HepG2 (cell line): ENCODE measurements around the gene NT5C3B. TPM values are rescaled to one million over a fixed set of nuclear protein-coding genes. Genes with fewer than 3 reads are reported as not detected.
A peak's percentile ranks its signal among the peaks of the same experiment; 100 is the strongest.

Experiments used
- ATRX ChIP-seq: sonication (generic); formaldehyde crosslinking; IDR thresholded peaks from 2 replicates; pipeline ENCODE4 v1.4.0; 2020; ENCODE audit warnings: missing genetic modification reagents, borderline replicate concordance
- DZIP1 ChIP-seq: sonication (generic); formaldehyde crosslinking; IDR thresholded peaks from 2 replicates; pipeline ENCODE4 v1.5.0; 2020; ENCODE audit warnings: mild to moderate bottlenecking, missing genetic modification reagents
- IRF2 ChIP-seq: IDR thresholded peaks from 2 replicates; pipeline ENCODE4 v1.6.1; 2018; ENCODE audit warnings: missing genetic modification reagents, missing compliant biosample characterization
- NFE2L1 ChIP-seq: sonication (generic); formaldehyde crosslinking; IDR thresholded peaks from 2 replicates; pipeline ENCODE4 v1.4.0; 2020; ENCODE audit warnings: missing genetic modification reagents, mild to moderate bottlenecking, borderline replicate concordance
- NR2F6 ChIP-seq, 2 experiments: IDR thresholded peaks; 2 replicates each; pipeline ENCODE4 v1.6.1; 2016; ENCODE audit warnings: antibody characterized with exemption in 1 of 2, mild to moderate bottlenecking in 1 of 2
- SRSF1 ChIP-seq: fragments of 200-400 bp; formaldehyde crosslinking; optimal IDR thresholded peaks from 2 replicates; pipeline ENCODE3; 2017; ENCODE audit warnings: mild to moderate bottlenecking, low read depth, low read length, moderate library complexity
- YEATS2 ChIP-seq: sonication (generic); formaldehyde crosslinking; IDR thresholded peaks from 2 replicates; pipeline ENCODE4 v1.4.0; 2020; ENCODE audit warnings: missing genetic modification reagents, borderline replicate concordance
- YY1 ChIP-seq: IDR thresholded peaks from 2 replicates; pipeline ENCODE4 v1.6.1; 2011; ENCODE audit warnings: low read length, low read depth, moderate library complexity, mild to moderate bottlenecking; ENCODE audit not compliant: insufficient read depth, insufficient replicate concordance
- ZKSCAN8 ChIP-seq: IDR thresholded peaks from 2 replicates; pipeline ENCODE4 v1.6.1; 2016; ENCODE audit warnings: borderline replicate concordance, missing genetic modification reagents, missing compliant biosample characterization
- ZNF337 ChIP-seq: sonication (generic); formaldehyde crosslinking; IDR thresholded peaks from 2 replicates; pipeline ENCODE4 v1.5.1; 2020; ENCODE audit warnings: missing genetic modification reagents, low read depth, mild to moderate bottlenecking, borderline replicate concordance
- ZSCAN21 ChIP-seq: sonication (generic); formaldehyde crosslinking; IDR thresholded peaks from 2 replicates; pipeline ENCODE4 v1.8.0; 2022; ENCODE audit warnings: mild to moderate bottlenecking, missing genetic modification reagents, moderate library complexity, borderline replicate concordance
- polyA plus RNA-seq, 8 experiments: library from polyadenylated mRNA; depleted of rRNA in 3 of 8; stranded (reverse) in 7 of 8; unstranded in 1 of 8; fragments of >200 nt; fragmentation: Illumina TruSeq in 4 of 8; extraction: Trizol in 4 of 8; gene quantifications; 2 replicates each; pipeline versions ENCODE4 v1.2.1 to v1.2.3, GENCODE V29; 2011 to 2016; ENCODE audit warnings: low read depth in 4 of 8, missing spikeins in 1 of 8, mixed read lengths in 1 of 8; ENCODE audit not compliant: insufficient read depth in 1 of 8
- total RNA-seq, 5 experiments: library from RNA; depleted of rRNA; stranded (reverse); fragments of >200 nt; fragmentation: Illumina TruSeq; extraction: Trizol; gene quantifications; 2 replicates each; pipeline ENCODE4 v1.2.3, GENCODE V29; 2016; ENCODE audit warnings: low read depth in 1 of 5
- TF ChIP-seq, protein P1 (sequence below): IDR thresholded peaks from 2 replicates; pipeline ENCODE4 v1.6.1; 2012; ENCODE audit warnings: low read length, improper control_type of control experiment
- TF ChIP-seq, protein P2 (sequence below): sonication (generic); formaldehyde crosslinking; IDR thresholded peaks from 2 replicates; pipeline ENCODE4 v1.4.0; 2020; ENCODE audit warnings: mild to moderate bottlenecking, missing genetic modification reagents
- TF ChIP-seq, protein P3 (sequence below): sonication (generic); formaldehyde crosslinking; IDR thresholded peaks from 2 replicates; pipeline ENCODE4 v1.5.1; 2020; ENCODE audit warnings: mild to moderate bottlenecking, moderate library complexity, missing genetic modification reagents
- TF ChIP-seq, protein P4 (sequence below): sonication (generic); formaldehyde crosslinking; IDR thresholded peaks from 2 replicates; pipeline ENCODE4 v1.8.0; 2022; ENCODE audit warnings: mild to moderate bottlenecking, missing genetic modification reagents

The NT5C3B gene
- total and polyA plus RNA-seq, 2 of the 13 experiments (the other 11 are each of a cell fraction or from before 2014, with no cell fraction given): 104 to 126 TPM

DNA sequence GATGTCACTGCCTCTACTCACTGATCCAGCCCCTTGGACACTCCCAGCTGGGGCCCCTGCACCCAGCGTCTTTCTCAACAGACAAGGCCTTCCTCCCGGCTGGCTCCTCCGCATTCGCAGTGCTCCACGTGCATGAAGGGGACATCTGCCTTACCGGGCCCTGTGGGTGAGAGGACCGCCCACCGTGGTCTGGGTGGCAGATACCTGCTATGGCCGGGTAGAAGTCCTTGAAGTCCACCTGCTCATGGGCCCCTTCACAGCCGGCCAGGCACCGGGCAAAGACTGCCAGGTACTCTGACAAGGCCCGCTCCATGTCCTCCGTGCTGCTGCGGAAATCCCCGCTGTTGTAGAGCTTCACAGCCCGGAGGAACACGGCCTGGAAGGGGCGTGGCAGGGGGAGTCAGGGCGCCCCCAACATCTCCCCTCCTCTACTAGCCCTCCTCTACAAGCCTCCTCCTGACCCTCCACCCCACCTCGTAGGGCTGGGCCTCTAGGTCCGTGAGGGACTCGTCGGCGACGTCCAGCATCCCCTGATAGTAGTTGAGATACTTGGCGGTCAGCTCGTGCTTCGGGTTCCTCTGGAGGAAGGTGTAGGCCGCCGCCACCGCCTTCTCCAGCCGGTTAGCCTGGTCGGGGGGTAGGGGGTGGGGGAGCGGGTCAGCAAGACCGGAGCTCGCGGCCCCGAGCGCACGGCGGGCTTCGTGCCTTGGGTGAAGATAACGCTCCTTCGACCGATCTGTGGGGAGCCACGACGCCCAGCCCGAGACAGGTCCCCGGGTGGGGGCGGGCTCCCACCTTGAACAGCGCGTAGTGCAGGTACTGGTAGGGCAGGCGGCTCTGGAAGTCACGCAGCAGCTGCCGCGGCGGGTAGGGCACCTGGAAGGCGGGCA is 25.1 kb downstream of the NT5C3B start (continued):
- TF ChIP-seq ZNF337 (CRISPR knock-in tag) (no peak), NR2F6 (IDR thresholded peaks at IDR 0.05) (no peak), NR2F6 (CRISPR knock-in tag; IDR thresholded peaks at IDR 0.05) (0 out of 2 replicates have a peak, but pooled peaks have one; percentile 3), YY1 (peak; percentile 7), ATRX (CRISPR knock-in tag) (no peak), IRF2 (CRISPR knock-in tag) (peak; percentile 29; the same call in 1 of the 2 replicates), ZSCAN21 (no peak), ZKSCAN8 (CRISPR knock-in tag) (0 out of 2 replicates have a peak, but pooled peaks have one; percentile 20), YEATS2 (CRISPR knock-in tag) (0 out of 2 replicates have a peak, but pooled peaks have one; percentile 7), DZIP1 (CRISPR knock-in tag) (0 out of 2 replicates have a peak, but pooled peaks have one; percentile 38), SRSF1 (peak; percentile 61), NFE2L1 (peak; percentile 35; the same call in 1 of the 2 replicates)
- TF ChIP-seq, protein P1, sequence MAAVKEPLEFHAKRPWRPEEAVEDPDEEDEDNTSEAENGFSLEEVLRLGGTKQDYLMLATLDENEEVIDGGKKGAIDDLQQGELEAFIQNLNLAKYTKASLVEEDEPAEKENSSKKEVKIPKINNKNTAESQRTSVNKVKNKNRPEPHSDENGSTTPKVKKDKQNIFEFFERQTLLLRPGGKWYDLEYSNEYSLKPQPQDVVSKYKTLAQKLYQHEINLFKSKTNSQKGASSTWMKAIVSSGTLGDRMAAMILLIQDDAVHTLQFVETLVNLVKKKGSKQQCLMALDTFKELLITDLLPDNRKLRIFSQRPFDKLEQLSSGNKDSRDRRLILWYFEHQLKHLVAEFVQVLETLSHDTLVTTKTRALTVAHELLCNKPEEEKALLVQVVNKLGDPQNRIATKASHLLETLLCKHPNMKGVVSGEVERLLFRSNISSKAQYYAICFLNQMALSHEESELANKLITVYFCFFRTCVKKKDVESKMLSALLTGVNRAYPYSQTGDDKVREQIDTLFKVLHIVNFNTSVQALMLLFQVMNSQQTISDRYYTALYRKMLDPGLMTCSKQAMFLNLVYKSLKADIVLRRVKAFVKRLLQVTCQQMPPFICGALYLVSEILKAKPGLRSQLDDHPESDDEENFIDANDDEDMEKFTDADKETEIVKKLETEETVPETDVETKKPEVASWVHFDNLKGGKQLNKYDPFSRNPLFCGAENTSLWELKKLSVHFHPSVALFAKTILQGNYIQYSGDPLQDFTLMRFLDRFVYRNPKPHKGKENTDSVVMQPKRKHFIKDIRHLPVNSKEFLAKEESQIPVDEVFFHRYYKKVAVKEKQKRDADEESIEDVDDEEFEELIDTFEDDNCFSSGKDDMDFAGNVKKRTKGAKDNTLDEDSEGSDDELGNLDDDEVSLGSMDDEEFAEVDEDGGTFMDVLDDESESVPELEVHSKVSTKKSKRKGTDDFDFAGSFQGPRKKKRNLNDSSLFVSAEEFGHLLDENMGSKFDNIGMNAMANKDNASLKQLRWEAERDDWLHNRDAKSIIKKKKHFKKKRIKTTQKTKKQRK: no peak
- TF ChIP-seq, protein P2, sequence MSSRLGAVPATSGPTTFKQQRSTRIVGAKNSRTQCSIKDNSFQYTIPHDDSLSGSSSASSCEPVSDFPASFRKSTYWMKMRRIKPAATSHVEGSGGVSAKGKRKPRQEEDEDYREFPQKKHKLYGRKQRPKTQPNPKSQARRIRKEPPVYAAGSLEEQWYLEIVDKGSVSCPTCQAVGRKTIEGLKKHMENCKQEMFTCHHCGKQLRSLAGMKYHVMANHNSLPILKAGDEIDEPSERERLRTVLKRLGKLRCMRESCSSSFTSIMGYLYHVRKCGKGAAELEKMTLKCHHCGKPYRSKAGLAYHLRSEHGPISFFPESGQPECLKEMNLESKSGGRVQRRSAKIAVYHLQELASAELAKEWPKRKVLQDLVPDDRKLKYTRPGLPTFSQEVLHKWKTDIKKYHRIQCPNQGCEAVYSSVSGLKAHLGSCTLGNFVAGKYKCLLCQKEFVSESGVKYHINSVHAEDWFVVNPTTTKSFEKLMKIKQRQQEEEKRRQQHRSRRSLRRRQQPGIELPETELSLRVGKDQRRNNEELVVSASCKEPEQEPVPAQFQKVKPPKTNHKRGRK (CRISPR knock-in tag): peak; percentile 46; the same call in 1 of the 2 replicates
- TF ChIP-seq, protein P3, sequence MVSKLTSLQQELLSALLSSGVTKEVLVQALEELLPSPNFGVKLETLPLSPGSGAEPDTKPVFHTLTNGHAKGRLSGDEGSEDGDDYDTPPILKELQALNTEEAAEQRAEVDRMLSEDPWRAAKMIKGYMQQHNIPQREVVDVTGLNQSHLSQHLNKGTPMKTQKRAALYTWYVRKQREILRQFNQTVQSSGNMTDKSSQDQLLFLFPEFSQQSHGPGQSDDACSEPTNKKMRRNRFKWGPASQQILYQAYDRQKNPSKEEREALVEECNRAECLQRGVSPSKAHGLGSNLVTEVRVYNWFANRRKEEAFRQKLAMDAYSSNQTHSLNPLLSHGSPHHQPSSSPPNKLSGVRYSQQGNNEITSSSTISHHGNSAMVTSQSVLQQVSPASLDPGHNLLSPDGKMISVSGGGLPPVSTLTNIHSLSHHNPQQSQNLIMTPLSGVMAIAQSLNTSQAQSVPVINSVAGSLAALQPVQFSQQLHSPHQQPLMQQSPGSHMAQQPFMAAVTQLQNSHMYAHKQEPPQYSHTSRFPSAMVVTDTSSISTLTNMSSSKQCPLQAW (CRISPR knock-in tag): peak; percentile 39
- TF ChIP-seq, protein P4, sequence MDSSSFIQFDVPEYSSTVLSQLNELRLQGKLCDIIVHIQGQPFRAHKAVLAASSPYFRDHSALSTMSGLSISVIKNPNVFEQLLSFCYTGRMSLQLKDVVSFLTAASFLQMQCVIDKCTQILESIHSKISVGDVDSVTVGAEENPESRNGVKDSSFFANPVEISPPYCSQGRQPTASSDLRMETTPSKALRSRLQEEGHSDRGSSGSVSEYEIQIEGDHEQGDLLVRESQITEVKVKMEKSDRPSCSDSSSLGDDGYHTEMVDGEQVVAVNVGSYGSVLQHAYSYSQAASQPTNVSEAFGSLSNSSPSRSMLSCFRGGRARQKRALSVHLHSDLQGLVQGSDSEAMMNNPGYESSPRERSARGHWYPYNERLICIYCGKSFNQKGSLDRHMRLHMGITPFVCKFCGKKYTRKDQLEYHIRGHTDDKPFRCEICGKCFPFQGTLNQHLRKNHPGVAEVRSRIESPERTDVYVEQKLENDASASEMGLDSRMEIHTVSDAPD (CRISPR knock-in tag): no peak
